ENCODE measurements around the gene MYH7B. TPM values are rescaled to one million over a fixed set of nuclear protein-coding genes. Genes with fewer than 3 reads are reported as not detected.

MYH7B gene
- total RNA-seq, 1 experiment from 2014 or later = 0.06 TPM

GRCh38 chr20:34974246-34974645 is 18.6 kb downstream of the MYH7B start:
- DNase-seq (ENCODE audit: low read depth) = no peak

GRCh38 chr20:34976286-34976685 is 20.6 kb downstream of the MYH7B start:
- no peak for DNase-seq (ENCODE audit: low read depth)

GRCh38 chr20:34977365-34978091 is 21.9 kb downstream of the MYH7B start:
- DNase-seq (ENCODE audit: low read depth) = no peak

- DNase-seq (ENCODE audit: low read depth) = no peak
Observed at GRCh38 chr20:34978092-34978744, 22.6 kb downstream of the MYH7B start.

DNA sequence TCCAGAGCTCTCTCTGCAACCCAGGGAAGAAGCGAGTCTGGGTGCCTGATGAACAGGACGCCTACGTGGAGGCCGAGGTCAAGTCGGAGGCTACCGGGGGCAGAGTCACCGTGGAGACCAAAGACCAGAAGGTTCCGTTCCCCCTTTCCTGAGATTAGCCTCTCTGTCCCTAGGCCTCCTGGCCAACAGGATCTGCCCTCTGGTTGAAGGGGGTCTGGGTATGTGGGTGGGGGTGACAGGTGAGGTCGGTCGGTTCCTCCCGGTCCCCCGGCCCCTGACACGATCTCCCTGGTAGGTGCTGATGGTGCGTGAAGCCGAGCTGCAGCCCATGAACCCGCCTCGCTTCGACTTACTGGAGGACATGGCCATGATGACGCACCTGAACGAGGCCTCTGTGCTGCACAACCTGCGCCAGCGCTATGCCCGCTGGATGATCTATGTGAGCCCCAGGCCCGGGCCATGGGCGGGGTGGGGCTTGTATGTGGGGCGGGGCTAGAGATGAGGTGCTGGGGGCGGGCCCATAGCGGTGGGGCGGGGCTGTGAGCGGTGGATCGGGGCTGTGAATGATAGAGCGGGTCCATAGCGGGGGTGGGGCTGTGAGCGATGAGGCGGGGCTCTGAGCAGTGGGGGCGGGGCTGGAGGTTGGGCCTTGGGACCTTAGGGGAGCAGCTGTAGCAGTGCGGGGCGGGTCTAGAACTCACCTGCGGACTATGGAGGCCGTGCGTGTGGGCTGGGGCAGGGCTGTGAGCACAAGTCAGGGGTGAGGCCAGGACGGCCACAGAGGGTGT is 23.9 kb downstream of the MYH7B start:
- DNase-seq (ENCODE audit: low read depth) = no peak

DNA sequence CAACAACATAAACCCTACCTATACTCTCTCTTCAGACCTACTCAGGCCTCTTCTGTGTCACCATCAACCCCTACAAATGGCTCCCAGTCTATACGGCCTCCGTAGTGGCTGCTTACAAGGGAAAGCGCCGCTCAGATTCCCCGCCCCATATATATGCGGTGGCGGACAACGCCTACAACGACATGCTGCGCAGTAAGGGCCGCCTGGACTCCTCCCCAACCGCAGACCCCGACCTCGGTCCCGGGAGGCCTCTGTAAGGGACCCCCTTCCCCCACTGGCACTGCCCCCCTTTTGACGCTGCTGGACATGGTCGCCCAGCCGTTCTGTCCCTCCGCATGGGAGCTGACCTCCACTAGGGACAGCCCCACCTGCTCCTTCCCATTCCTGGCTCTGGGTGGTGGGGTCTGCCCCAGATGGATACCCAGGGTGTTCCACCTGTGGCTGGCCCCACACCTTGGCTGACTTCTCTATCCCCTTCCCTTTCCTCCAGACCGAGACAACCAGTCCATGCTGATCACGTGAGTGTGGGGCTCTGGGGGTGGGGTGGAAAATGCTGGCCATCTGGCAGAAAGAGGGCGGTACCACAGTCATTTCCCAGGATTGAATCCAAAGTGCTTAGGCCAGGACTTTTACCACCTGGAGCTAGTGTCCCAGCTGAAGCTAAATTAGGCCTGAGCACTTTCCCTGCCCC is 25.0 kb downstream of the MYH7B start:
- DNase-seq (ENCODE audit: low read depth) = no peak

GRCh38 chr20:34982270-34983088 is 26.8 kb downstream of the MYH7B start:
- DNase-seq (ENCODE audit: low read depth) = no peak

DNA sequence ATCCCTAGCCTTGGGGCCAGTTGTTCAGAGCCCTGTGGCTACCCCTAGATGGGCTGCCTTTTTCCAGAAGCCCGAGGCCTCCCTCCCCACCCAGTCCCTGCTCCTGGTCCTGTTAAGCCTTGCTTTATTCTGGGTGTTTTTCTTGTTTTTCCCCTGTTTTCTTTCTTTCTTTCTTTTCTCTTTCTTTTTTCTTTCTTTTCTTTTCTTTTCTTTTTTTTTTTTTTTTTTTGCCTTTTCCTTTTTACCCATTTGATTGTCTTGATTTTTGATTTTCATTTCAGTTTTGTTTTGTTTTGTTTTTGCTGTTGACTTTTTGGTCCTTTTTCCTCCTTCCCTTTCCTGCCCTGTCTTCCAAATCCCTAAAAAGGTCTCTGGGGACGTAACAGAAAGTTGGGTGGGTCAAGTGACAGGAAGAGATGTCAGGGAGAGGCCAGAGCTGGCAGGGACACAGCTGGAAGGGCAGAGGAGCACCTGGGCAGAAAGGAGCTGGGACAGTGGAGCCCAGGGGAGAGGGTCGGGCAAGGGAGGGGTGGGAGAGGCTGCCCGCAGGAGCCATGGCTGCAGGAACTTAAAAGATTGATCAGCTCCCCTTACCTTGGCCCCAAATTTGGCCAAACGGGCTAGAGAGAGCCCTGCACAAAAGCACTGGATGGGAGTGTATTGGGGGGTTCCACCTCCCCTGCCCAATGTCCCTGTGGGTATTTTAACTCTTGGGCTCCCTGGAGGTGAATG is 27.6 kb downstream of the MYH7B start:
- DNase-seq (ENCODE audit: low read depth) = no peak

DNA sequence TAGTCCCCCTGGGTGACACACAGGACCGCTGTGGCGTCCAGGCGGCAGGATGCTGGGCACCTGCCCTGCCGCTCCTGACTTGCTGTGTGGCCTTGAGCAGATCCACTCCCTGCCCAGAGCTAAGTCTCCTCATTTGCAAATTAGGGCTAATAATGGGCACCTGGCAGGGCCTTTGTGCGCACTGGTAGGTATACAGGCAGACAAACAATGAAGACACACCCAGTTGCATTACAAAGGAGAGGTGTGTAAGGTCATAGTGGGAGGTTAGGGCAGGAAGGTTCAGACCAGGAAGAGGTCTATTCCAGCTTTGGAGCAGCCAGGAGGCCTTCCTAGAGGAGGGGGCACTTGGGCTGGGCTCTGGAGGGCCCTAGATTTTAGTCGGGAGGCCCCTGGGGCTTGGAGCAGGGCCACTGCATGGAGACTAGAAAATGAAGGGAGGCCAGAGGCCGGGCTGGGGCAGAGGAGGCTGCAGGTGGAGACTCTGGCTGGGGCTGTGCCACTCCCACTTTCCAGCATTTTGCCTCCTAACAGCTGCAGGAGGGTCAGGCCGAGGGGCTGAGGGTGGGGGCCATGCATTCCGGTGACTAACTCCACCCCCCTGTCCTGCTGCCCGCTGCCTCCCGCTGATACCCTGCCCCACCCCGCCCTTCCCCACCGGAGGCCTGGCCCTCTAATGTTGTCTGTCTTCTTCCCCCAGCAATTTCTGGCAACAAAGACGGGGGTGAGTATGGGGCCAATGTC is 28.5 kb downstream of the MYH7B start:
- no peak for DNase-seq (ENCODE audit: low read depth)

DNA sequence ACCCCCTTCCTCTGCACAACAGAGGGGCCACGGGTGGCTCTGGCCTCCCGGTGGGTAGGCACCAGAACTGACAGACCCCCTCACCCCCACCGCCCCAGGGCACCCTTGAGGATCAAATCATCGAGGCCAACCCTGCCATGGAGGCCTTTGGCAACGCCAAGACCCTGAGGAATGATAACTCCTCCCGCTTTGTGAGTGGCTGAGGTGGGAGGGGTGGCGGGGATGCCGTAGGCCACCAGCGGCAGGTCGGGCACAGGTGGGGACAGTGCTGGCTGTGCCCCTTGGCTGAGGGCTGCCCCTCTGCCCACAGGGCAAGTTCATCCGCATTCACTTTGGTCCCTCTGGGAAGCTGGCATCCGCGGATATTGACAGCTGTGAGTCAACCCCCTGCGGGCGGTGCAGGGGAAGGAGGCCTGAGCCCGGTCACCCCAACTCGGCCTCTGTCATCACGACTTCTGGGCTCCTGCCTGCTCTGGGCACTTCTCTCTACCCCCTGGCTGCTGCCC is 29.1 kb downstream of the MYH7B start:
- DNase-seq (ENCODE audit: low read depth) = peak; percentile 24

GRCh38 chr20:34985461-34986310 is 30.0 kb downstream of the MYH7B start:
- no peak for DNase-seq (ENCODE audit: low read depth)

DNA sequence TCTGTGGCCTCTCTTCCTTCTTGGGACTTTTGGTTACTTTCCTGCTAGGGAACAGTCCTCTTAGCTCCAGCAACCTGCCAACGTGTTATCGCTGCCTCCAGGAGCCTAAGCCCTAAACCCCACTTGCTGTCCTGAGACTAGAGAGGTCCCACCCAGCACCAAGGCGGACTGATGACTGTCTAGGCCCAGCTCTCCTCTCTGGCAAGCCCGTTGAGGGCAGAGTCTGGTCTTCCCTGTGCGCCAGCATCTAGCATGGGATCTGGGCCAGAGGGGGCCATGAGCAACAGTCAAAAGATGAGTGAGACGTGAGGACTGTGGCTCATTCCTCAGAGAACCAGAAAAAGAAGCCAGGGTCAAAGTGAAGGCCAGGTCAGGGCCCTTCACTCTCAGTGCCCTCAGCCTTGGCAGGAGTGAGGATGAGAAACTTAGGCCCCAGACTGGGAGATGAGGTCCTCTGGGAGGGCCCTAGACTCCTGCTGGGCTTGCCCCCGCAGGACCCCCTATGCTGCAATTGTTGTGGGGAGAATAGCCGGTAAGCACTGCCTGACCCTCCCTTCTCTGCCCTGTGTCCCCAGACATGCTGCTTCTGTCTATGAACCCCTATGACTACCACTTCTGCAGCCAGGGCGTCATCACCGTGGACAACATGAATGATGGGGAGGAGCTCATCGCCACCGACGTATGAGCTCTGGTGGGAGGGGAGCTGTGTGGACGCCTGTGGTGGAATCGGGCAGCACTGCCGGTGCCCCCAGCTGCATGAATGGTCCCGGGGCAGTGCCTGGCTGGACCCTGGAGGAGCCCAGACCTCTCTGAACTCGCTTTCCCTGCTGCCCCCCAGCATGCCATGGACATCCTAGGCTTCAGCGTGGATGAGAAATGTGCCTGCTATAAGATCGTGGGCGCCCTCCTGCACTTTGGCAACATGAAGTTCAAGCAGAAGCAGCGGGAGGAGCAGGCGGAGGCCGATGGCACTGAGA is 30.9 kb downstream of the MYH7B start:
- no peak for DNase-seq (ENCODE audit: low read depth)

DNA sequence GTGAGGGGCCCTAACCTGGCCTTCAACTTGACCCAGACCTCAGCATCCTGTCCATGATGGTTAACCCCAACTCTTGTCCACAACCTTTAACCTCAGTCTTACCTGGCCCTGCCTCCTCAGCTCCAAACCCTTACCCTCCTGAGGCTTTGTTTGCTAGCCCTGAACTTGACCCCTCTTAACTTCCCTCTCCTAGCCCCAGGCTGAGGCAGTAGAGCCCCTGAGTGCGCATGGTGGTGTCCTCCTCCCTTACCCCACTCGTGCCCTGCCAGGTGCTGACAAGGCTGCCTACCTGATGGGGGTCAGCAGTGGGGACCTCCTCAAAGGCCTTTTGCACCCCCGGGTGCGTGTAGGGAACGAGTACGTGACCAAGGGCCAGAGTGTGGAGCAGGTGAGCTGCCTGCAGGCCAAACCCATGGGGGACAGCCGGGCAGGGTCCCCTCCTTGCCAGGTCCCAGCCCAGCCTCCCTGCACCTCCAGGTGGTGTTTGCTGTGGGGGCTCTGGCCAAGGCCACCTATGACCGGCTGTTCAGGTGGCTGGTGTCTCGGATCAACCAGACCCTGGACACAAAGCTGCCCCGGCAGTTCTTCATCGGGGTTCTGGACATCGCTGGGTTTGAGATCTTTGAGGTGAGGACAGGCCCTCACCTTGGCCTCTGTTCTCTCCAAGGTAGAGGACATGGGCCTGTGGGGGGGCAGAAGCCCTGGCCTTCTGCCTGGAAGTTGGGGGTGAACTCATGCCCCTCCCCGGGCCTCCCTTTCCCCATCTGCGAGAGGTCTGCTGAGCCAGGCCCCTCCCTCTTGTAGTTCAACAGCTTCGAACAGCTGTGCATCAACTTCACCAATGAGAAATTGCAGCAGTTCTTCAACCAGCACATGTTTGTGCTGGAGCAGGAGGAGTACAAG is 31.9 kb downstream of the MYH7B start:
- no peak for DNase-seq (ENCODE audit: low read depth)

DNA sequence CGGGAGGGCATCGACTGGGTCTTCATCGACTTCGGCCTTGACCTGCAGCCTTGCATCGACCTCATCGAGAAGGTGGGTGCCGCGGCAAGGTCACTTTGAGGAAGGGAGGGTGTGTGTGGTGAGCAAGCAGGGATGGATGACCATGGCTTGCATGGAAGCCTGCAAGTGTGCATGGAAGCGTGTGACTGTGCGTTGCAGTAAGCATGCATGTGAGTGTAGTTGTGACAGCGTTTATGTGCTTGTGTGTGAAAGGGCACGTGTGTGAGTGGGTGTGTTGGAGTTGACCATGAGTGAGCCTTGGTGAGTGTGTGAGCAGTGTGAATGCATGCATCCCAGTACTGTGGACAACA is 32.5 kb downstream of the MYH7B start:
- no peak for DNase-seq (ENCODE audit: low read depth)

GRCh38 chr20:34989118-34989517 is 33.5 kb downstream of the MYH7B start:
- no peak for DNase-seq (ENCODE audit: low read depth)

- DNase-seq (ENCODE audit: low read depth) = no peak
Observed at GRCh38 chr20:34989670-34990069, 34.0 kb downstream of the MYH7B start.
